IPS DF 4.7 (cell line): ENCODE results near the gene SDE2.
"Not testable (repeated sequence)": the region's sequence is repeated elsewhere in the genome, so short reads cannot be mapped to it uniquely, and the experiment has no call there.

Experiments
- DNase-seq: peaks from one replicate; pipeline ENCODE4 v3.0.0-alpha.2; 2013; ENCODE audit warnings: low spot score; ENCODE audit errors: extremely low read depth

SDE2 gene

GRCh38 chr1:225944387-225944786, 54.8 kb downstream of the SDE2 start:
- DNase-seq: no peak

- no peak for DNase-seq
These were observed 55.6 kb downstream of the SDE2 start for GRCh38 chr1:225943582-225943981.

- DNase-seq: no peak
These were observed 56.6 kb downstream of the SDE2 start for GRCh38 chr1:225942574-225942973.

GRCh38 chr1:225941942-225942222, 57.3 kb downstream of the SDE2 start:
- DNase-seq: no peak

- DNase-seq: no peak
These were observed 57.8 kb downstream of the SDE2 start, which contains the start of gene LEFTY2 for GRCh38 chr1:225941187-225941941. Gene LEFTY2 (minus strand): TSS chr1:225941220. CDS start chr1:225941140, 80 bp downstream.

- DNase-seq: no peak
These were observed 58.6 kb downstream of the SDE2 start for GRCh38 chr1:225940385-225941151.

- DNase-seq: not testable (repeated sequence)
These were observed 59.2 kb downstream of the SDE2 start for GRCh38 chr1:225939939-225940310.

GRCh38 chr1:225939097-225939938, 59.8 kb downstream of the SDE2 start:
- DNase-seq: not testable (repeated sequence)

GRCh38 chr1:225937048-225937968, 61.8 kb downstream of the SDE2 start:
- no peak for DNase-seq

- DNase-seq: no peak
These were observed 62.6 kb downstream of the SDE2 start for GRCh38 chr1:225936523-225936922.

- DNase-seq: not testable (repeated sequence)
These were observed 63.1 kb downstream of the SDE2 start for GRCh38 chr1:225936086-225936485.

- DNase-seq: no peak
These were observed 64.4 kb downstream of the SDE2 start for GRCh38 chr1:225934711-225935110.

GRCh38 chr1:225933072-225933471, 66.1 kb downstream of the SDE2 start:
- no peak for DNase-seq
